ENCODE data around the gene DDI2. TPM values are rescaled to one million over a fixed set of nuclear protein-coding genes. Genes with fewer than 3 reads are reported as not detected.
"Not testable (repeated sequence)": the region's sequence is repeated elsewhere in the genome, so short reads cannot be mapped to it uniquely, and the experiment has no call there.

DDI2 gene
- total RNA-seq, 1 donor from 2014 or later: 38.5 TPM

- intact Hi-C loops (cut with DNase I); ATAC-seq; DNase-seq (ENCODE audit: low spot score): not testable (repeated sequence)
Measured at GRCh38 chr1:15603966-15604282, 13.3 kb upstream of the DDI2 start.

GRCh38 chr1:15604400-15604799 is 12.9 kb upstream of the DDI2 start:
- DNase-seq (ENCODE audit: low spot score): not testable (repeated sequence)

GRCh38 chr1:15605398-15606383 is 11.6 kb upstream of the DDI2 start:
- ATAC-seq (no peak), DNase-seq (ENCODE audit: low spot score) (no peak)
- intact Hi-C loops (cut with DNase I): no loop called here

More at GRCh38 chr1:15604400-15604799, 12.9 kb upstream of the DDI2 start:
- ATAC-seq; intact Hi-C loops (cut with DNase I): not testable (repeated sequence)

- ATAC-seq: no peak
- intact Hi-C loops (cut with DNase I): loop anchor here (10.0 kb wide), 1 partner anchor 905 kb away; the partner anchor contains the start of gene RNU1-1
- DNase-seq (ENCODE audit: low spot score): no peak
Measured at GRCh38 chr1:15609631-15610030, 7.6 kb upstream of the DDI2 start.

GRCh38 chr1:15610167-15610566 is 7.1 kb upstream of the DDI2 start:
- intact Hi-C loops (cut with DNase I): loop anchor here (10.0 kb wide), 1 partner anchor 905 kb away; the partner anchor contains the start of gene RNU1-1
- ATAC-seq (no peak), DNase-seq (ENCODE audit: low spot score) (no peak)

- intact Hi-C loops (cut with DNase I): loop anchor here (5.0 to 10.0 kb wide), 2 partner anchors 71 to 898 kb away; partner anchors contain the start of gene RNU1-1
Measured at GRCh38 chr1:15616373-15617172, 685 bp upstream of the DDI2 start.

GRCh38 chr1:15618077-15618654 is 908 bp downstream of the DDI2 start:
- intact Hi-C loops (cut with DNase I): loop anchor here (5.0 to 10.0 kb wide), 2 partner anchors 69 to 897 kb away; partner anchors contain the start of gene RNU1-1
- DNase-seq (ENCODE audit: low spot score) (no peak), ATAC-seq (peak; percentile 6)

More at GRCh38 chr1:15616373-15617172, 685 bp upstream of the DDI2 start:
- ATAC-seq (peak; percentile 32), DNase-seq (ENCODE audit: low spot score) (no peak)

- intact Hi-C loops (cut with DNase I): loop anchor here (5.0 to 10.0 kb wide), 2 partner anchors 68 to 896 kb away; partner anchors contain the start of gene RNU1-1
- DNase-seq (ENCODE audit: low spot score): no peak
- ATAC-seq: peak; percentile 16
Measured at GRCh38 chr1:15618655-15619525, 1.6 kb downstream of the DDI2 start.

- intact Hi-C loops (cut with DNase I): no loop called here
Measured at GRCh38 chr1:15620155-15620545, 2.9 kb downstream of the DDI2 start.

GRCh38 chr1:15620902-15621682 is 3.8 kb downstream of the DDI2 start:
- ATAC-seq (no peak), DNase-seq (ENCODE audit: low spot score) (no peak)
- intact Hi-C loops (cut with DNase I): no loop called here

More at GRCh38 chr1:15620155-15620545, 2.9 kb downstream of the DDI2 start:
- ATAC-seq (no peak), DNase-seq (ENCODE audit: low spot score) (no peak)

GRCh38 chr1:15621975-15622374 is 4.7 kb downstream of the DDI2 start:
- intact Hi-C loops (cut with DNase I): no loop called here
- DNase-seq (ENCODE audit: low spot score) (no peak), ATAC-seq (no peak)

- no peak for DNase-seq (ENCODE audit: low spot score)
- no peak for ATAC-seq
- intact Hi-C loops (cut with DNase I): no loop called here
Measured at GRCh38 chr1:15622712-15623373, 5.6 kb downstream of the DDI2 start.

- intact Hi-C loops (cut with DNase I): no loop called here
- DNase-seq (ENCODE audit: low spot score) (no peak), ATAC-seq (no peak)
Measured at GRCh38 chr1:15623435-15623834, 6.2 kb downstream of the DDI2 start.

GRCh38 chr1:15624133-15624714 is 7.0 kb downstream of the DDI2 start:
- ATAC-seq (no peak), DNase-seq (ENCODE audit: low spot score) (no peak)
- intact Hi-C loops (cut with DNase I): no loop called here

- DNase-seq (ENCODE audit: low spot score): no peak
- ATAC-seq: no peak
- intact Hi-C loops (cut with DNase I): no loop called here
Measured at GRCh38 chr1:15625056-15625917, 8.0 kb downstream of the DDI2 start.

All from sciatic nerve (tissue), 2 donors.